ENCODE results near the gene RTN4RL1. TPM values are rescaled to one million over a fixed set of nuclear protein-coding genes. Genes with fewer than 3 reads are reported as not detected.
A peak's percentile ranks its signal among the peaks of the same experiment; 100 is the strongest.

RTN4RL1 gene
- total and polyA plus RNA-seq, 2 of the 4 experiments (the other 2 are of a cell fraction): under 0.01 to 0.03 TPM

DNA sequence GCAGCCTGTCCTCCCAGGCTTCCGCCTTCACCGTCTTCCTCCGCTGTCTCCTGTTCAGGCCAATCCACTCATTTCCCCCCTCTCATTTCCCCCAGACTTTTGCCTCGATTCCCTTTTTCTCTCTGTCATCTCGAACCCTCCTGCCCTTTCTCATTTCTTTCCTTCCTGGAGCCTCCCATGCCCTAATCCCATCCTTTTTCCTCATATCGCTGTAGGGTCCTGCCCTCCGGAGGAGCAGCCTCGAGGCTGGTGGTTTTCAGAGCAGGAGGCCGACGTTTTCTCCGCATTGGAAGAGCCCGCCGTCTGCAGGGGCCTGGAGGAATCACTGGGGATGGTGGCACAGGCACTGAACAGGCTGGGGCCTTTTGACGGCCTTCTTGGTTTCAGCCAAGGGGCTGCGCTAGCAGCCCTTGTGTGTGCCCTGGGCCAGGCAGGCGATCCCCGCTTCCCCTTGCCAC is 17.3 kb upstream of the RTN4RL1 start:
- Histone ChIP-seq H4K91ac (ENCODE audit: insufficient read depth, low read depth, low read length) (peak overlapping the region; percentile 95), H3K14ac (replicated peaks; ENCODE audit: low read depth, low read length) (peak overlapping the region; percentile 100), H3K36me3 (ENCODE audit: control insufficient read depth, insufficient read depth, low read length) (peaks cover 31% of the 10 kb centered on the region), H4K5ac (ENCODE audit: low read depth, low read length) (peak overlapping the region; percentile 96), H3K18ac (ENCODE audit: low read depth, low read length) (peak overlapping the region; percentile 80), H2AK5ac (ENCODE audit: low read depth, low read length) (peak overlapping the region; percentile 99), H2BK120ac (ENCODE audit: low read depth, low read length) (peak overlapping the region; percentile 78), H3K27me3 (ENCODE audit: control insufficient read depth, insufficient read depth, low read length) (no peaks in the 10 kb centered on the region), H4K8ac (ENCODE audit: low read depth in 2 of 2, low read length in 2 of 2) (peak overlapping the region; percentile 90 to 99), H3K9me3 (ENCODE audit: control insufficient read depth, insufficient read depth, low read length) (no peaks in the 10 kb centered on the region), H2AK9ac (replicated peaks; ENCODE audit: low read depth, low read length, poor library complexity) (peak overlapping the region; percentile 97), H4K20me1 (ENCODE audit: insufficient read depth, low read length) (peaks cover 11% of the 10 kb centered on the region; the same call in 1 of the 2 replicates), H3K79me1 (ENCODE audit: low read depth in 1 of 2, low read length in 2 of 2) (peaks cover 22 to 40% of the 10 kb centered on the region in 2 experiments), H2BK5ac (ENCODE audit: low read depth, low read length, poor library complexity, severe bottlenecking) (peak overlapping the region; percentile 86), H3K9me1 (ENCODE audit: insufficient read depth, low read length) (peaks cover 22% of the 10 kb centered on the region), H2BK20ac (ENCODE audit: low read depth, low read length) (no peak overlapping the region), H3K4me3 (ENCODE audit: insufficient read depth, low read depth, low read length) (peak overlapping the region; percentile 74), H3K9ac (ENCODE audit: low read depth, low read length) (peak overlapping the region; percentile 95), H3K4me2 (ENCODE audit: low read depth, low read length) (peak overlapping the region; percentile 94), H3K4ac (ENCODE audit: low read depth, low read length) (peak overlapping the region; percentile 99), H2AFZ (replicated peaks; ENCODE audit: low read length, poor library complexity) (peak overlapping the region; percentile 96), H3K56ac (ENCODE audit: extremely low read depth, insufficient read depth, low read length) (peak overlapping the region; percentile 92), H2BK15ac (ENCODE audit: low read depth, low read length) (peak overlapping the region; percentile 2; the same call in 1 of the 3 replicates), H3K23ac (ENCODE audit: low read depth, low read length) (peak overlapping the region; percentile 99), H3K27ac (ENCODE audit: insufficient read depth, low read length) (peak overlapping the region; percentile 94), H3K4me1 (ENCODE audit: control insufficient read depth, insufficient read depth, low read length) (peaks cover 22% of the 10 kb centered on the region)
- peak; percentile 12 for ATAC-seq (ENCODE audit: low read depth)
- WGBS, 2 experiments (ENCODE audit: extremely low coverage in 2 of 2, insufficient read length in 1 of 2): 11% methylated on average over 6 of the region's 17 CpGs; no CpG with 5 or more reads in 1 of the 2 experiments
- BruUV-seq (replicated peaks): no TSS peak
- dilution Hi-C loops (cut with HindIII; ENCODE audit: low sequenced_read_pairs, unreplicated experiment): no loop called here
- POLR2A ChIA-PET (ENCODE audit: unreplicated experiment): no interaction called here
- intact Hi-C loops (cut with micrococcal nuclease): loop anchor here (5.0 kb wide), 1 partner anchor 325 kb away; no protein-coding TSS in a partner anchor
- in situ Hi-C loops (cut with MboI; ENCODE audit: low sequenced_read_pairs): loop anchor here (25.0 kb wide), 1 partner anchor 330 kb away; the partner anchor contains the start of genes TLCD2 and WDR81
- DNase-seq: no peak
- TF ChIP-seq FOS (IDR thresholded peaks at IDR 0.05; ENCODE audit: low read depth, low read length) (no peak), MAZ (IDR thresholded peaks at IDR 0.05; ENCODE audit: borderline replicate concordance, low read depth, low read length) (no peak), MXI1 (IDR thresholded peaks at IDR 0.05; ENCODE audit: borderline replicate concordance, low read depth, low read length) (no peak), RFX5 (IDR thresholded peaks at IDR 0.05; ENCODE audit: low read depth, low read length) (no peak), MAFK (IDR thresholded peaks at IDR 0.05; ENCODE audit: low read depth, low read length) (no peak)
- TF ChIP-seq, protein P1, sequence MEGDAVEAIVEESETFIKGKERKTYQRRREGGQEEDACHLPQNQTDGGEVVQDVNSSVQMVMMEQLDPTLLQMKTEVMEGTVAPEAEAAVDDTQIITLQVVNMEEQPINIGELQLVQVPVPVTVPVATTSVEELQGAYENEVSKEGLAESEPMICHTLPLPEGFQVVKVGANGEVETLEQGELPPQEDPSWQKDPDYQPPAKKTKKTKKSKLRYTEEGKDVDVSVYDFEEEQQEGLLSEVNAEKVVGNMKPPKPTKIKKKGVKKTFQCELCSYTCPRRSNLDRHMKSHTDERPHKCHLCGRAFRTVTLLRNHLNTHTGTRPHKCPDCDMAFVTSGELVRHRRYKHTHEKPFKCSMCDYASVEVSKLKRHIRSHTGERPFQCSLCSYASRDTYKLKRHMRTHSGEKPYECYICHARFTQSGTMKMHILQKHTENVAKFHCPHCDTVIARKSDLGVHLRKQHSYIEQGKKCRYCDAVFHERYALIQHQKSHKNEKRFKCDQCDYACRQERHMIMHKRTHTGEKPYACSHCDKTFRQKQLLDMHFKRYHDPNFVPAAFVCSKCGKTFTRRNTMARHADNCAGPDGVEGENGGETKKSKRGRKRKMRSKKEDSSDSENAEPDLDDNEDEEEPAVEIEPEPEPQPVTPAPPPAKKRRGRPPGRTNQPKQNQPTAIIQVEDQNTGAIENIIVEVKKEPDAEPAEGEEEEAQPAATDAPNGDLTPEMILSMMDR (conservative IDR thresholded peaks at IDR 0.05; ENCODE audit: low read depth, low read length): 0 out of 2 replicates have a peak, but pooled peaks have one; percentile 15
- CTCF ChIA-PET: no interaction called here
